ENCODE results near the gene TECPR1.
"Not testable (repeated sequence)": the region's sequence is repeated elsewhere in the genome, so short reads cannot be mapped to it uniquely, and the experiment has no call there.

The TECPR1 gene

DNA sequence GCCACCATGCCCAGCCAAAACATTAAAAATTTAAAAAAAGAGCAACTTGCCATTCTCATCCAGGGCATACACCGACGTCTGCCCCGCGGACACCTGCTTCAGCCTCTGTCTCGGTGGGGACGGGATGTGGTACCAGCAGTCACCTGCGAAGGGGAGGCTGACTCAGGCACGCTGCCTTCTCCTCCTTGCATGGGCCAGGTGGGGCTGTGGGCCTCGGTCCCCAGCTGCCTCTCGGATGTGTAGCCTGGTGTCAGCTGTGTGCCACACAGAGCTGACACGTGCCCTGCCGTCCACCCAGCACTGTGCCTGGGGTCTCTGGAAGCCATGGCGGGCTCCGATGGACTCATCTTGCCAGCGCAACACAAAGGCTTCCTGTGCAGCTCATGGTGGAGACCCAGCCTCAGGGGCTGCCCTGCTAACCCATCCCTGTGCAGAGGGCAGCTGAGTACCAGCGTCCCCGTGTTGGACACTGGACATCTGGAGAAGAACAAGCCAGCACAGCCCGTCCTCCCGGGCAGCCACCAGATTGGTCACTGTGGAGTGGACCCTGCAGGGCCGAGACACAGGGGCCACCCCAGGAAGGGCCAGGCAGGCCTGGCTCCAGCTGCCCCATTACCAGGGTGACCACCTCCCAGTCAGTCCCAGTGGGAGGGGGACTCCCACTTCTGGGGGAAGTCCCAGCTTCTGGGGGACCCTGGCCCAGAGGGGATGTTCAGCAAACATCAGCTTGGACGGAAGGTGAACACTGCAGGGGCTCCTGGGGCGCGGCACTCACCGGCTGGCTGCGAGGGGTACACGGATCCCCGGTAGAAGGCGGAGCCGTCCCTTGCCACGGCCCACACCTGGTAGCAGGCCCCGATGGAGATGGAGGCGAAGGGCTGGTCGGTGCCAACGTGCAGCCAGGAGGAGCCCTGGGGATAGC is 30.2 kb downstream of the TECPR1 start:
- DNase-seq (ENCODE audit: low spot score) = no peak
- in situ Hi-C loops (cut with MboI; ENCODE audit: low sequenced_read_pairs, unreplicated experiment) = no loop called here
- TF ChIP-seq, protein P1, sequence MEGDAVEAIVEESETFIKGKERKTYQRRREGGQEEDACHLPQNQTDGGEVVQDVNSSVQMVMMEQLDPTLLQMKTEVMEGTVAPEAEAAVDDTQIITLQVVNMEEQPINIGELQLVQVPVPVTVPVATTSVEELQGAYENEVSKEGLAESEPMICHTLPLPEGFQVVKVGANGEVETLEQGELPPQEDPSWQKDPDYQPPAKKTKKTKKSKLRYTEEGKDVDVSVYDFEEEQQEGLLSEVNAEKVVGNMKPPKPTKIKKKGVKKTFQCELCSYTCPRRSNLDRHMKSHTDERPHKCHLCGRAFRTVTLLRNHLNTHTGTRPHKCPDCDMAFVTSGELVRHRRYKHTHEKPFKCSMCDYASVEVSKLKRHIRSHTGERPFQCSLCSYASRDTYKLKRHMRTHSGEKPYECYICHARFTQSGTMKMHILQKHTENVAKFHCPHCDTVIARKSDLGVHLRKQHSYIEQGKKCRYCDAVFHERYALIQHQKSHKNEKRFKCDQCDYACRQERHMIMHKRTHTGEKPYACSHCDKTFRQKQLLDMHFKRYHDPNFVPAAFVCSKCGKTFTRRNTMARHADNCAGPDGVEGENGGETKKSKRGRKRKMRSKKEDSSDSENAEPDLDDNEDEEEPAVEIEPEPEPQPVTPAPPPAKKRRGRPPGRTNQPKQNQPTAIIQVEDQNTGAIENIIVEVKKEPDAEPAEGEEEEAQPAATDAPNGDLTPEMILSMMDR (IDR thresholded peaks at IDR 0.05; ENCODE audit: borderline replicate concordance, control extremely low read depth, extremely low read depth, insufficient read depth, missing control alignments) = no peak

DNA sequence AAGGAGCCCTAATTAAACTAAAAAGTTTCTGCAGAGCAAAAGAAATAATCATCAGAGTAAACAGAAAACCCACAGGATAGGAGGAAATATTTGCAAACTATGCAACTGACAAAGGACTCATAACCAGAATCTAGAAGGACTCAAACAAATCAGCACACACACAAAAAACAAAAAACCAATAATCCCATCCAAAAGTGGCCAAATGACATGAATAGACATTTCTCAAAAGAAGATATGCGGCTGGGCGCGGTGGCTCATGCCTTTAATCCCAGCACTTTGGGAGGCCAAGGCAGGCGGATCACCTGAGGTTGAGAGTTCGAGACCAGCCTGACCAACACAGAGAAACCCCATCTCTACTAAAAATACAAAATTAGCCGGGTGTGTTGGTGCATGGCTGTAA is 32.6 kb downstream of the TECPR1 start:
- DNase-seq (ENCODE audit: low spot score); in situ Hi-C loops (cut with MboI; ENCODE audit: low sequenced_read_pairs, unreplicated experiment): not testable (repeated sequence)

DNA sequence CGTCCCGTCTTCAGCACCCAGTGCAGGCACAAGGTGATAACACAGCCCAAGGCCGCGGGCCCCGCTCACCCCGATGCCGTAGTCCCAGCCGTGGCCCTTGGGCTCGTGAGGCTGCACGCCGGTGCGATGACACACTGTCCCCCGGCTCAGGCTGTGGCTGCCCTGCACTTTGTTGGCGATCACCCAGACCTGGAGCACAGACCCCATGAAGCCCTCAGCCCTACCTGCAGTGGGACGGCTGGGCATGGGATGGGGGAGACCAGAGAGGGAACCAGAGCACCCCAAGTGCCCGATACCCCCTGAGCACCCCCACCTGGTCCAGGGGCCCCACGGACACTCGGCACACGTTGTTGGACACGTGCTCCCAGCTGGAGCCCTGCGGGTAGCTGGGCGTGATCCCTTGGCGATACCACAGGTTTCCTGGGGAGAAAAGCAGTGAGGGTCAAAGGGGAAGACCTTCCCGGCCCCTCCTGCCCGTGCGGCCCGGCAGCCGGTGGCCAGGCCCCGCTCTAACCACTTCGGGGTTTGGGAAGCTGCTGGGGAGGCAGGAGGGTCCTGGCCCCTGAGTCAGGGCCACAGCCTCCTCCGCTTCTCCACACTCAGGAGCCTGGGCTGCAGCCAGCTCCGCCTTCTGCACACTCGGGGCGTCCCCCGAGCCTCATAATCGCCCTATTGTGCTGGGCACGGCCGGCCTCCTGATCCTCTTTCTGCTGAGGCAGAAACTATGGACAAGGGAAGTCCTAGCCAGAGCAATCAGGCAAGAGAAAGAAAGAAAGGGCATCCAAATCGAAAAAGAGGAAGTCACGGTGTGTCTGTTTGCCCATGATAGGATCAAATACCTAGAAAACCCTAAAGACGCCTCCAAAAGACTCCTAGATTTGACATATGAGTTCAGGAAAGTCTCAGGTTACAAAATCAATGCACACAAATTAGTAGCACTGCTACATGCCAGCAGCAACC is 34.1 kb downstream of the TECPR1 start:
- DNase-seq (ENCODE audit: low spot score) = no peak
- TF ChIP-seq, protein P1 (IDR thresholded peaks at IDR 0.05; ENCODE audit: borderline replicate concordance, control extremely low read depth, extremely low read depth, insufficient read depth, missing control alignments) = no peak
- in situ Hi-C loops (cut with MboI; ENCODE audit: low sequenced_read_pairs, unreplicated experiment) = no loop called here

DNA sequence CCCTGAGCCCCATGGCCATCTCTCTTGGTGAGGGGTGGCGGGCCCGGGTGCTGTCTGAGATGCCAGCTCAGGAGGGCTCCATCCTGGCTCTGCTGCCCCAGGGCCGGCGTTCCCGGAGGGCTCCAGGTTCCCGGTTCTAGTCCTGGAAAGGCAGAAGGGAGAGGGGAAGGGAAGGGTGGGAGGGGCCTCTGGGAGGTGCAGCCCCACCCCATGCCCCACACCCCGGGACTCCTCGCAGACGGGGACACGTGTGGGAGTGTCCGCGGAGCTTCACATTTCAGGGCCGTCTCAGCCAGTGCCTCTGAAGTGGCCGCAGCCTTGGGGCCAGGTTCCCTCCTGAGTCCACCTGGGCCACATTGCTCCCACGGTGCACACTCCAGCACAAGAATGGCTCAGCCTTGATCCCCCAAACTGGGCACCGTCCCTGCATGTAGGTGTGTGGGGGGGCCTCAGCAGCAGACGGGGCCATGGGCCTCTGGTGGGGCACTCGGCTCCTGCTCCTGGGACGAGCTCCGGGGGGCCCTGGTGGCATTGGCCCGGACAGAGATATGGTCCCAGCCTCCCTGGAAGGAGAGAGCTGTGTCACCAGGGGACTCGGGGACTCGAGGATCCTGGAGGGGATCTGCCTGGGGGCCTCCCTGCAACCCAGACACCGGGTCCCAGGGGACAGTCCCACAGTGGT is 35.0 kb downstream of the TECPR1 start:
- in situ Hi-C loops (cut with MboI; ENCODE audit: low sequenced_read_pairs, unreplicated experiment) = no loop called here
- TF ChIP-seq, protein P1 (IDR thresholded peaks at IDR 0.05; ENCODE audit: borderline replicate concordance, control extremely low read depth, extremely low read depth, insufficient read depth, missing control alignments) = no peak
- DNase-seq (ENCODE audit: low spot score) = no peak

DNA sequence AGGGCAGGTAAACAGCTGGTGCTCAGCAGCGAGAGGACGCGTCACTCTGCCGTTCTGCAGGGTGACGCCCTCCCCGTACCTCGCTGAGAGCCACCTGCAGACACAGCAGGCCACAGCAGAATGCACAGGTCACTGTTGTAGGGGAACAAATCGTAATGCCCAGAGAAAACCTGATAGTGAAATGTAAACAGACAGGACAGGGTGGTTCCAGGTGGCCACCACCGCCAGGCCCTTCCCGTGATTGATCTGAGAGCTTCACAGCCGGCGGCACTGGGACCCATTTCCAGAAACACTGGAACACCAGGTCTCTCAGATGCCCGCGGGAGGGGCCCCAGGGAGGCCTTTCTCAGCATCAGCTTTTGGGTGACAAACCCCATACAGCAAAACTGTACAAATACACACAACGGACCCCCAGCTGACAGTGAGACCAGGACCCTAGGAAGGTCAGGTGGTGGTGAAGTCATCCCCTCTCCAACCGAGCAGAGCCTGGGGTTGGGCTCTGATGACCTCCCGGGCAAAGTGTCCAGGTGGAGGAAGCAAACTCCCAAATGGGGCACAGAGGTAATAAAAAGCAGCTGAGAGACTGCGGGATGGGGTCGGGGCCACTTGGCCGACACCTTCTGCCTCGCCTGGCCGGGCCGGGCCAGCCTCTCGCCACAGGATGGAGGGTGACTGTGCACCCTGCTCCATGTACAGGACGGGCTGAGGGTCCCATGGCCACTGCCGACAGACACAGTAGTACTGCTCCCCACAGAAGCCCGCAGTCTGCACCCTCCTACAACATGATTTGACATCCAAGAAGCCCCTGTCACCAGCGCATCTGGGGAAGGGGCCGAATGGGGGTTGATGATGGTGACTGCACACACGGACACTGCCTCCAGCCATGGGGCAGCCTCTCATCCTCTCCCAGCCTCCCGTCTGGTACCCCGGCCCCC is 36.2 kb downstream of the TECPR1 start:
- DNase-seq (ENCODE audit: low spot score) = no peak
- TF ChIP-seq, protein P1 (IDR thresholded peaks at IDR 0.05; ENCODE audit: borderline replicate concordance, control extremely low read depth, extremely low read depth, insufficient read depth, missing control alignments) = no peak
- in situ Hi-C loops (cut with MboI; ENCODE audit: low sequenced_read_pairs, unreplicated experiment) = no loop called here

DNA sequence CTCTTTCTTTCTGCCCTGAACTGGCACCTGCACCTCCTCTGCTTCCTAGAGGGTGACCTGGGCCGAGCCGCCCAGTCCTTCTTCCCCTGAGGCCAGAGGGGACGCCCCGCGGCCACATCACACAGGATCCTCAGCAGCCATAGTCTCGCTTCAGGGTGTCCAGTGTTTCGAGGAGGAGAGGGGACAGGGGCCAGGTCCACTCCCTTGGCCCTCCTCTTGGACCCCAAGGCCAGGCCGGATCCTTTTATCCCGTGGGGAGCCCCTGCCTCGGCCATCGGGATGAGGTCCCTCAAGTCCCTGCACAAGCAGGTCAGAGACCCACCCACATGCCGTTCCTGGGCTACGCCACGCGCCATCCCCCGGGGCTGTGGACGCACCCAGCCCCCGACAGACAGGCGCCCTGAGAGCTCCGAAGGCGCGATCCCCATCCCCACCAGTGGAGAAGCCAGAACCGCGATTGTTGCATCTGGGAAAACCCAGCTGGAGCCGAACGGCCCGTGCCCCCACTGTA is 37.2 kb downstream of the TECPR1 start:
- in situ Hi-C loops (cut with MboI; ENCODE audit: low sequenced_read_pairs, unreplicated experiment) = no loop called here
- TF ChIP-seq, protein P1 (IDR thresholded peaks at IDR 0.05; ENCODE audit: borderline replicate concordance, control extremely low read depth, extremely low read depth, insufficient read depth, missing control alignments) = no peak
- no peak for DNase-seq (ENCODE audit: low spot score)

Measured in GM13976 (cell line).